Progenitor cell of endocrine pancreas (in vitro differentiated cells): ENCODE data around the gene TUBGCP2. TPM values are rescaled to one million over a fixed set of nuclear protein-coding genes. Genes with fewer than 3 reads are reported as not detected.

Source experiments
- DNase-seq: peaks from one replicate; pipeline ENCODE4 v3.0.0; 2021; ENCODE audit warnings: low spot score; ENCODE audit not compliant: unreplicated experiment
- H3K27ac Mint-ChIP-seq: 2 replicates; pipeline ENCODE4 v1.8.0; 2021; ENCODE audit warnings: mild to moderate bottlenecking, moderate library complexity, mixed read lengths
- H3K27me3 Mint-ChIP-seq: 2 replicates; pipeline ENCODE4 v1.8.0; 2021; ENCODE audit warnings: mixed read lengths
- H3K36me3 Mint-ChIP-seq: 2 replicates; pipeline ENCODE4 v1.8.0; 2022; ENCODE audit warnings: mixed read lengths; ENCODE audit not compliant: insufficient read depth
- H3K4me1 Mint-ChIP-seq: 2 replicates; pipeline ENCODE4 v1.8.0; 2021; ENCODE audit warnings: low read depth, mixed read lengths
- H3K4me3 Mint-ChIP-seq: 2 replicates; pipeline ENCODE4 v1.8.0; 2021; ENCODE audit warnings: low read depth, mild to moderate bottlenecking, moderate library complexity, mixed read lengths
- H3K9me3 Mint-ChIP-seq: 2 replicates; pipeline ENCODE4 v1.8.0; 2021; ENCODE audit warnings: low read depth, mixed read lengths
- total RNA-seq: library from RNA; stranded (reverse); gene quantifications from 2 replicates; pipeline ENCODE4 v1.2.1, GENCODE V29; 2021
- TF ChIP-seq, protein P1 (sequence below): fragments of 200-600 bp; sonication (generic); IDR thresholded peaks from one replicate; pipeline ENCODE4 v1.5.0; 2021; ENCODE audit warnings: antibody characterized with exemption, mild to moderate bottlenecking; ENCODE audit not compliant: unreplicated experiment

TUBGCP2 gene
- total RNA-seq, 1 donor from 2014 or later = 77.0 TPM

DNA sequence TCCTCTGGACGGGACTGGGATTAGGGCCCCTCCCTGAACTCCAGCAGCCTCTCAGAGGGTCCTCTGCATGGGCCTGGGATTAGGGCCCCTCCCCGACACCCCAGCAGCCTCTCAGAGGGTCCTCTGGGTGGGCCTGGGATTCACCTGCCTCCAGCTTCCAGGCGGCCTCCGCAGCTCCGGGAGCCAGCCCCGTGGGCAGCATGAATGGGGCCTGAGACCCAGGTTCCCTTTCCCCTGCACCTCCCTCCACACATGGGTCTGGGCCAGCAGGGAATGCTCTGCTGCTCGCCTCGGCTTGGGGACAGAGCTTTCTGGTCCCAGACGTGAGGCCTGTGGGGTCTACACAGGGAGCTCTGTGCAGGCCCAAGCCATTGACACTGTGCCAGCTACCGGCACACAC lies 5.5 kb downstream of the TUBGCP2 start:
- H3K9me3 Mint-ChIP-seq = no peaks in the 10 kb centered on the region
- H3K27me3 Mint-ChIP-seq = no peaks in the 10 kb centered on the region
- H3K4me1 Mint-ChIP-seq = peaks cover 8% of the 10 kb centered on the region
- H3K4me3 Mint-ChIP-seq = no peak overlapping the region
- TF ChIP-seq, protein P1, sequence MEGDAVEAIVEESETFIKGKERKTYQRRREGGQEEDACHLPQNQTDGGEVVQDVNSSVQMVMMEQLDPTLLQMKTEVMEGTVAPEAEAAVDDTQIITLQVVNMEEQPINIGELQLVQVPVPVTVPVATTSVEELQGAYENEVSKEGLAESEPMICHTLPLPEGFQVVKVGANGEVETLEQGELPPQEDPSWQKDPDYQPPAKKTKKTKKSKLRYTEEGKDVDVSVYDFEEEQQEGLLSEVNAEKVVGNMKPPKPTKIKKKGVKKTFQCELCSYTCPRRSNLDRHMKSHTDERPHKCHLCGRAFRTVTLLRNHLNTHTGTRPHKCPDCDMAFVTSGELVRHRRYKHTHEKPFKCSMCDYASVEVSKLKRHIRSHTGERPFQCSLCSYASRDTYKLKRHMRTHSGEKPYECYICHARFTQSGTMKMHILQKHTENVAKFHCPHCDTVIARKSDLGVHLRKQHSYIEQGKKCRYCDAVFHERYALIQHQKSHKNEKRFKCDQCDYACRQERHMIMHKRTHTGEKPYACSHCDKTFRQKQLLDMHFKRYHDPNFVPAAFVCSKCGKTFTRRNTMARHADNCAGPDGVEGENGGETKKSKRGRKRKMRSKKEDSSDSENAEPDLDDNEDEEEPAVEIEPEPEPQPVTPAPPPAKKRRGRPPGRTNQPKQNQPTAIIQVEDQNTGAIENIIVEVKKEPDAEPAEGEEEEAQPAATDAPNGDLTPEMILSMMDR = no peak
- H3K36me3 Mint-ChIP-seq = peaks cover 14% of the 10 kb centered on the region
- DNase-seq = no peak
- H3K27ac Mint-ChIP-seq = no peak overlapping the region

DNA sequence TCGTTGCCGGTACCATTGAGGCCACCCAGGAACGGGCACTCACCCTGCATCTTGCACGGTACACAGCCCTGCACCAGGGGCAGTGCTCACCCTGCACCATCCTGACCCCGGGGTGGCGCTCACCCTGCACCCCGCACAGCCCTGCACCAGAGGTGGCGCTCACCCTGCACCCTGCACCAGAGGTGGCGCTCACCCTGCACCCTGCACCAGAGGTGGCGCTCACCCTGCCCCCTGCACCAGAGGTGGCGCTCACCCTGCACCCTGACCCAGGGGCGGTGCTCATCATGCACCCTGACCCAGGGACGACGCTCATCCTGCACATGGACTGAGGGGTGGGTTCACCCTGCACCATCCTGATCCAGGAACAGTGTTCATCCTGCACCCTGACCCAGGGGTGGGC lies 6.4 kb downstream of the TUBGCP2 start:
- Mint-ChIP-seq H3K4me1 (peaks cover 3% of the 10 kb centered on the region), H3K27me3 (no peaks in the 10 kb centered on the region), H3K9me3 (no peaks in the 10 kb centered on the region), H3K36me3 (peaks cover 19% of the 10 kb centered on the region), H3K4me3 (no peak overlapping the region), H3K27ac (no peak overlapping the region)
- TF ChIP-seq, protein P1 = no peak
- no peak for DNase-seq

DNA sequence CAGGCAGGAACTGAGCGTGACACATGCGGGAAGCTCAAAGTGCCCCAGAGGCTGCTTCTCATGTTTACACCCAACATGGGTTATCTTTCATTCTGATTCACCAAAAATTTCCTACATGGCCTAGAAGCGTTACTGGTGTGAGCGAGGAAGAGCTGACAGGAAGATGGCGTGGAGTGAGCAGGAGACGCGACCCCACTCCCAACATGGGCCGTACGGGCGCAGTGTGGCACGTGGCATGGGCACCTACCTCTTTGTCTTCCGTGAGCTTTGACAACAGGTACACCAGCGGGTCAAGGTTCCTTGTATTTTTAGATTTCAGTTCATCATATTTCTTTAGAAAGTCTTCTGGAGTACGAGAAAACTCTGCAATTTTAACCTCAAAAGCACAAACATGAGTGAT lies 8.9 kb downstream of the TUBGCP2 start:
- no peaks in the 10 kb centered on the region for H3K9me3 Mint-ChIP-seq
- no peaks in the 10 kb centered on the region for H3K4me1 Mint-ChIP-seq
- no peak overlapping the region for H3K4me3 Mint-ChIP-seq
- H3K36me3 Mint-ChIP-seq = peaks cover 22% of the 10 kb centered on the region
- TF ChIP-seq, protein P1 = no peak
- H3K27ac Mint-ChIP-seq = no peak overlapping the region
- DNase-seq = no peak
- no peaks in the 10 kb centered on the region for H3K27me3 Mint-ChIP-seq

DNA sequence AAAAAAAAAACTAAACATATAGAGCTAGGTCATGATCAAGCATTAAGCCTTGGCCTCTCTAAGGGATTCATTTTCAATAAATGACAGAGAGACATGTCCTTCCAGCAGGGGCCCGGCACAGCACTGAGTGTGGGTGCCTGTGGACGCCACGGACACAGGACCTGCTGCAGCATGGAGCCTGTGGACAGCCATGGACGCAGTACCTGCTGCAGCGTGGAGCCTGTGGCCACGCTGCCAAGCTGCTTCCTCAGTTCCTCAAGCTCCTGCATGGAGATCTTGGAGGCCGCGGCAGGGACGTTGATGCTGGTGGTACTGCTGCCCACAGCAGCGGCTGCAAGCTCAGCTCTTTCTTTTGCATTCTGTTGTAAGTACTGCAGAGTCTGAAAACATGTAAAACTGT lies 9.4 kb downstream of the TUBGCP2 start:
- Mint-ChIP-seq H3K27me3 (no peaks in the 10 kb centered on the region), H3K9me3 (no peaks in the 10 kb centered on the region), H3K27ac (no peak overlapping the region), H3K4me1 (no peaks in the 10 kb centered on the region), H3K36me3 (peaks cover 22% of the 10 kb centered on the region), H3K4me3 (no peak overlapping the region)
- DNase-seq = no peak
- TF ChIP-seq, protein P1 = no peak

DNA sequence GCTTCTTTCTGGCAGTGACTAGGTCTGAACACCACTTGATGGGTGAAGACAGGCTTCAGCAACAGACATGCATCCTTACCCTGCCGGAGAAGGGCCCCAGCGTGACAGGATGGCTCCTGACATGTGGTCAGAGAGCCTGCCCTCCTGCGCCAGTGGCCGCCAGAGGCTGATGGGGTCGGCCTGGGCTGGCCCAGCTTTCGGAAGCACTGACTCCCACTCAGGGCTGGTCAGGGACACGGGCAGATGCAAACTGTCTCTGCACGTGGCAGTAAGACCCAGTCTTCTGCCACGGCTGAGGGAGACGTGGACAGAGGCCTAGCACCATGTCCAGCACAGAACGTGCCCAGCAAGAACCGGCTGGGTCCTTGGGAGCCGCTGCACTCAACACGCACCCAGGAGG lies 10.2 kb downstream of the TUBGCP2 start:
- Mint-ChIP-seq H3K36me3 (peaks cover 25% of the 10 kb centered on the region), H3K4me1 (no peaks in the 10 kb centered on the region), H3K27ac (no peak overlapping the region), H3K27me3 (no peaks in the 10 kb centered on the region), H3K4me3 (no peak overlapping the region), H3K9me3 (no peaks in the 10 kb centered on the region)
- DNase-seq = no peak
- TF ChIP-seq, protein P1 = no peak
